Right ventricle myocardium superior (tissue), 1 donor: ENCODE data around the gene MFSD6. TPM values are rescaled to one million over a fixed set of nuclear protein-coding genes. Genes with fewer than 3 reads are reported as not detected.

Source experiments
- ATAC-seq: fragments of 200-7000 bp; cut with Tn5 transposase; one replicate; pipeline ENCODE4 v1.9.1; 2020; ENCODE audit warnings: mild to moderate bottlenecking; ENCODE audit not compliant: poor library complexity
- DNase-seq: peaks from one replicate; pipeline ENCODE4 v3.0.0-alpha.2; 2020
- intact Hi-C: fragments of 100-400 bp; cut with DNase I; formaldehyde crosslinking; loops from one replicate; pipeline ENCODE4 v1.11.2; 2022
- total RNA-seq: library from RNA; stranded (reverse); fragmentation: NEBNext Ultra II Directional; extraction: Animal tissue kit (Norgen Biotek cat#: 25700); gene quantifications from one replicate; pipeline ENCODE4 v1.2.1, GENCODE V29; 2021
- donor health status: DM: no; HTN: yes; CAD: no; lungs with severe emphysema.

The MFSD6 gene
- total RNA-seq, 1 donor from 2014 or later = 21.8 TPM

DNA sequence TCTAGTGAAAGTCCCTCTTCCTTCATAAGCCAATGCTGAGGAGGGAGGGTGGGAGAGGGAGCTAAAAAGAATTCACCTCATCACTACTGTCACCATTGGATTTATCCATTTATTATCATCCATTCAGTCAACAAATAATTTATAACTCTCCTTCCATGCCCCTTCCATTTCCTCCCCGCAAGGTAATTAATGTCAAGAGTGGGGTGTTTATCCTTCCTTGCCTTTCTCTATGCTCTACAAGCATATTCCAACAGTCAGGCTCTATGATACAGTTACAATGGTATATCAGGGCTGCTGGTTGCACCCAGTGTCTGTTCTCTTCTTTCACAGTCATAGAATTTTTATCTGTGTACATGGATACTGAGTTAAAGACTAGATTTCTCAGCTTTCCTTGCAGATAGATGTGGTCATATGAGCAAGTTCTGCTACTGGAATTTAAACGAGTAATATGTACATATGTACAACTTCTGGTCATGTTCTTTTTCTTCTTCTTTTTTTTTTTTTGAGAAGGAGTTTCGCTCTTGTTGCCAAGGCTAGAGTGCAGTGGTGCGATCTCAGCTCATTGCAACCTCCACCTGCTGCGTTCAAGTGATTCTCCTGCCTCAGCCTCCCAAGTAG is 5.1 kb upstream of the MFSD6 start:
- intact Hi-C loops = no loop called here
- ATAC-seq (no peak), DNase-seq (no peak)

DNA sequence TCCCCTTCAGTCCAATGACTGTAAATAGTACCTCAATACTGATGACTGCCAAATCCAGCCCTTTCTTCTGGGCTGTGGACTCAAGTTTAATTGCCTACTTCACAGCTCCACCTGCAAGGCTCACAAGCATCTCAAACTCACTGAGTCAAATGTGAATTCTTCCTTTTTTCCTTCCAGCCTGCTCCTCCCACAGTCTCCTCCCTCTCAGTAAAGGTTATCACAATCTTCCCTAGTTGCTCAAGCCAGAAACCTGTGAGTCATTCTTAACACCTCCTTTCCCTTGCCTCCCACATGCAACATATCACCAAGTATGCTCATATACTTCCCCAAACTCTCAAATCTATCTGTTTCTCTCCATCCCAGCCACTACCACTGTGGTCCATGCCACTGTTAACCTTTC is 3.7 kb upstream of the MFSD6 start:
- no peak for DNase-seq
- intact Hi-C loops = no loop called here
- no peak for ATAC-seq

DNA sequence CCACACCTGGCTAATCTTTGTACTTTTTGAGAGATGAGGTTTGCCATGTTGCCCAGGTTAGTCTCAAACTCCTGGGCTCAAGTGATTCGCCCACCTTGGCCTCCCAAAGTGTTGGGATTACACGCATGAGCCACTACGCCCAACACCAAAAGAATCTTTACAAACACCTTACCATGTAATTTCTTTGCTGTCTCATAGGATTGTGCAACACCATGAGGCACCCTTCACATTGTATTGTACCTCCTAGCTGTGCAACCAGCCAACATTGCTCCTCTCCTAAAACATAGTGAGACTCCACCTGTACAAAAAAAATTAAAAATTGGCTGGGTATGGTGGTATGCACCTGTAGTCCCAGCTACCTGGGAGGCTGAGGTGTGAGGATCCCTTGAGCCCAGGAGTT is 3.1 kb upstream of the MFSD6 start:
- ATAC-seq (no peak), DNase-seq (no peak)
- intact Hi-C loops = no loop called here

DNA sequence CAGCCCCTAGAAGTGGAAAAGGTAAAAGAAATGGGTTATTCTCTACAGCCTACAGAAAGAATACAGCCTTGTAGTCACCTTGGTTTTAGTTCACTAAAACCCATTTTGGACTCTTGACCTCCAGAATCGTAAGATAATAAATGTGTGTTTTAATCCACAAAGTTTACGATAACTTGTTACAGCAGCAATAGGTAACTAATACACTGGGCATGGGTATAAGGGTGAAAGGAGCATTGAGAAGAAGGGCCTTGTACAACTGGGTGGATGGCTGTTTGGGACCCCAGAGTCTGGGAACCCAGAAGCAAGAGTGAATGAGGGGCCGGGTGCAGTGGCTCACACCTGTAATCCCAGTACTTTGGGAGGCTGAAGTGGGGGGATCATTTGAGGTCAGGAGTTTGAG is 2.2 kb upstream of the MFSD6 start:
- no peak for DNase-seq
- intact Hi-C loops = no loop called here
- ATAC-seq = no peak

DNA sequence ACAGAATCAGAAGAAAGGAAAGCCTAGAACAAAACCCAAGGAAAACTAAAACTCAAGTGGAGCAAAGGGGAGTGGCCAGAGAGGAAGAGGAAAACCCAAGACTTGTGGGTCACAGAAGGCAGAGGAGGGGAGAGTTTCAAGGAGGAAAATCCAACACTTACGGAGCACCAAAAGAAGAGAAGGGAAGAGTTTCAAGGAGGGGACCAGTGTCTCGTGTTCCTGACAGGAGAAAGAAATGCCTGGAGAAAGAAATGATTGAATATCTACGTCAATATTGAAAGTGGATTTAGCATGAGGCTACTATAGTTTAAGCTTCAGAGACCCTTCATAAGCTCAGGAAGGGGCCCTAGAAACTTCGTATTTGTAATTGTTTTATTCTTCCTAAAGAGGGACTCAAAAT is 1.4 kb upstream of the MFSD6 start:
- DNase-seq (no peak), ATAC-seq (no peak)
- intact Hi-C loops = no loop called here

DNA sequence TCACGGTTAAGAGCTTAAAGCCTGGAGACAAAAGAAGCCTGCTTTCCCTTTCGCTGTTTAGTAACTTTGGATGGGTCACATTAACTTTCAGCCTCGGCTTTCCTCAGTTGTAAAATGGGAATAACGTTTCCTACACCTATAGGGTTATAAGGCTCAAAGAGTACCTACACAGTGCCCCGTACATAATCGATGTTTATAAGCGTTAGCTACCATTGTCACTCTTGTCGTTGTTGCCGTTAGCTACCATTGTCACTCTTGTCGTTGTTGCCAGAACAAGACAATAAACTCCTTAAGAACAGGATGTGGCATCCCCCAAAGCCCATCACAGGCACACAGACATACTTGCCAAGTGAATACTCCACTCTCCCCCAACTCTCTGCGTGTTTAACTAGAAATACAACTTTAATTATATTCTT is 901 bp upstream of the MFSD6 start:
- intact Hi-C loops = no loop called here
- ATAC-seq = no peak

DNA sequence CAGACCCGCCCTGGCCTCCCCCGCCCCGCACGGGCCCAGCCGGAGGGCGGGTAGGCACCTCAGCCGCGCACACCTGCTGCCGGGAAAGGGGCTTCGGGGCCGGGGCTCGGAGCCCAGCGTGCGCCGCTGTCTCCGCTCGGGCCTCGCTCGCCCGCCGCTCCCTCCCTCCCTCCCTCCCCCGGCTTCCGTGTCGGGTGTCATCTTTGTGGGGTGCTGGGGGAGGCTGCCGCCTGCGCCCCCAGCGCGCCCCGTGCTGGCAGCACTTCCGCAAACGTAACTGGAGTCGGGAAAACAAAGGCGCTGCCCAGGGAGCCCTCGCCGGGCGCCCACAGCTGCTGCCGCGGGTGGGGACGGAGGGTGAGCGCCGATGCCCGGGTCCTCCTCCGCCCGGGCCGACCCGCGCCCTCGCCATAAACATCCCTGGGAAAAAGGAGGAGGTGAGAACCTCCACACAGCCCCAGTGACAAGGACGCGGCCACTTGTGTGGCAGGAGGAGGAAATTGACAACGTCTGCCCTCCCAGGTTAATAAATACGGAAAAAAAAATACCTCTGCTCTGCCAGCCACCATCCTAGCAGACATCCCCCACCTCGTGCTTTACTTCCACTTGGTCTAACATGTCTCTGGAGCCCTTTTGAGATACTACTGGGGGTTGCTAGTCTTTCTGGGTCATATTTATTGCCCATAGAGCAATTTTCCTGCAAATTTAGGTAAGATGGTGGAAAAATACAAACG is 550 bp downstream of the MFSD6 start:
- DNase-seq (peak; percentile 63), ATAC-seq (peak; percentile 67)
- intact Hi-C loops = no loop called here

More for the DNA sequence above, 901 bp upstream of the MFSD6 start:
- no peak for DNase-seq

DNA sequence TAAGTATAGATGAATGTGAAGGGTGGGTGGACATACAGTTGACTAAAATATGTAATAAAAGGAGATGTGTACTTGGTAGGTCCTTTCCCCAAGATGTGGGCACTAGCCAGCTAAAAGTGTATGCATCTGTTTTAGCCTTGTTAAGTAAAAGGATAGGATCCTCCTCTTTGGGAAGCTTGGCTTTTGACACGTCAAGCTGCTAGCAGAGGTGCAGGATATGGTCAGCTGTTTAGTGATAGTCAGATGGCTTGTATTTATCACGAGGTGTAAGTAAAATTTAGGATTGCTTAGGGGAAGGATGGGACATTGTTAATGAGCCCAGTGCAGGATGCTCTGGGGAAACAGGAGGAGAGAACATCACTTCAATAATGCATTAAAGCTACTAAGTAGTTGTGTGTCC is 1.5 kb downstream of the MFSD6 start:
- DNase-seq = no peak
- no peak for ATAC-seq
- intact Hi-C loops = loop anchor here (10.0 kb wide), 1 partner anchor 55 kb away; no protein-coding TSS in a partner anchor

DNA sequence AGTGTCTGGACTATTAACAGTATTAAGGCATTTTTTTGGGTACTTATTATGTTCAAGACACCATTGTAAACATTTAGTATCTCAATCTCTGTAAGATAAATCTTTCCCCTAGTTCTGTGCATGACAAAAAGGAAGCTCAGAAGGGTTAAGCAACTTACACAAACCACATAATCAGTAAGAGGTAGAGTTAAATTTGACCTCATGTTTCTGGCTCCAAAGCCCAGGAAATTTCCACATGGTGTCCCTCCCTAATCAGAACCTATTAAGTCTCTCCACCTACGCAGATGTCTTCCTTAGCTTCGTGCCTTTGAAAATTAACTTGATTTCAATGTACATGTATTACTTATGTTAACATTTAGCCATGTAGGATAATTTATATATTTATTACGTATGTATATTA is 2.0 kb downstream of the MFSD6 start:
- DNase-seq (no peak), ATAC-seq (no peak)
- intact Hi-C loops = loop anchor here (10.0 kb wide), 1 partner anchor 55 kb away; no protein-coding TSS in a partner anchor

DNA sequence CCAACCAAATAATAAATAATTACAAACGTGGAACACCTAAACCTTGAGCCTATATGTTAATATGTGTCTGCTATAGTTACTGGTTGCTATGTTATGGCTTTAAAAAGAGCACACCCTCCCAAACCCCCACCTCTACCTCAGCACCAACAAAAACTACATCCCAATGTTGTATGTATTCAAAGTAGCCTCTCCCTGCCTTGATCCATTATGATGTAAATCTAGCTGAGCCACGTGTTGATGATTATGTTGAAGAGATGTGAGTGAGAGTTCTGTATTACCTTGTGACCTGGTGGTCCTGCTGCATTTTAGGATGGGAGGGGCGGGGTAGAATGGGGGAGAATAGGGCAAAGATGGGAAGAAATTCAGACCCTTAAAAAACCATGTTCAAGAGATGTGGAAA is 4.8 kb downstream of the MFSD6 start:
- ATAC-seq = no peak
- no peak for DNase-seq
- intact Hi-C loops = loop anchor here (10.0 kb wide), 1 partner anchor 52 kb away; no protein-coding TSS in a partner anchor

DNA sequence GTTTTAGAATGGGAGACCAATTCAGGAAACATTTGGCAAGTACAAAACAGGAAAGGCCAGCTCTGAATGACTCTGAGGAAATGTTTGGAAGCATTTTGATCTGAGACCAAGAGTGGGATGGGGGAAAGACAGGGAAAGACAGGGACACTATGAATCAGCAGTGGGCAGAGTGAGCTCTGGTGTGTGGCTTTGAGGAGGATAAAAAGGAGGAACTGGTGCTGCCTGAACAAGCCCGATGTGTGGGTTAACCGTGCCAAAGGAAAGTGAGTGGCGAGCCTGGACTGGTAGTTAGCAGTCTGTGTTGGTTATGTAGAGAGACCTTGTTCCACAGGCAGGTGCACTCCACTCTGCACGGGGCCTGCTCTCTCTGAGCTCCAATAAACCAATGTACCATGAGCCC is 5.3 kb downstream of the MFSD6 start:
- DNase-seq (no peak), ATAC-seq (no peak)
- intact Hi-C loops = loop anchor here (10.0 kb wide), 1 partner anchor 51 kb away; no protein-coding TSS in a partner anchor

DNA sequence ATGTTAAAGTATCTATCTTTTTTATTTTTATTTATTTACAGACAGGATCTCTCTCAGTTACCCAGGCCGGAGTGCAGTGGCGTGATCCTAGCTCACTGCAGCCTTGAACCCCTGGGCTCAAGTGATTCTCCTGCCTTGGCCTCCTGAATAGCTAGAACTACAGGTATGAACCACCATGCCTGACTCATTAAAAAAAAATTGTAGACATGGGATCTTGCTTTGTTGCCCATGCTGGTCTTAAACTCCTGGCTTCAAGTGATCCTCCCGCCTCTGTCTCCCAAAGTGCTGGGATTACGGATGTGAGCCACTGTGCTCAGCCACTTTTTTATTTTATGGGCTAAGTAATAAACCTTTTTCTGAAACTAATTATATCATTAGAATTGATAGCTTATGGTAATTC is 7.1 kb downstream of the MFSD6 start:
- intact Hi-C loops = loop anchor here (10.0 kb wide), 1 partner anchor 50 kb away; no protein-coding TSS in a partner anchor
- ATAC-seq = no peak
- no peak for DNase-seq

DNA sequence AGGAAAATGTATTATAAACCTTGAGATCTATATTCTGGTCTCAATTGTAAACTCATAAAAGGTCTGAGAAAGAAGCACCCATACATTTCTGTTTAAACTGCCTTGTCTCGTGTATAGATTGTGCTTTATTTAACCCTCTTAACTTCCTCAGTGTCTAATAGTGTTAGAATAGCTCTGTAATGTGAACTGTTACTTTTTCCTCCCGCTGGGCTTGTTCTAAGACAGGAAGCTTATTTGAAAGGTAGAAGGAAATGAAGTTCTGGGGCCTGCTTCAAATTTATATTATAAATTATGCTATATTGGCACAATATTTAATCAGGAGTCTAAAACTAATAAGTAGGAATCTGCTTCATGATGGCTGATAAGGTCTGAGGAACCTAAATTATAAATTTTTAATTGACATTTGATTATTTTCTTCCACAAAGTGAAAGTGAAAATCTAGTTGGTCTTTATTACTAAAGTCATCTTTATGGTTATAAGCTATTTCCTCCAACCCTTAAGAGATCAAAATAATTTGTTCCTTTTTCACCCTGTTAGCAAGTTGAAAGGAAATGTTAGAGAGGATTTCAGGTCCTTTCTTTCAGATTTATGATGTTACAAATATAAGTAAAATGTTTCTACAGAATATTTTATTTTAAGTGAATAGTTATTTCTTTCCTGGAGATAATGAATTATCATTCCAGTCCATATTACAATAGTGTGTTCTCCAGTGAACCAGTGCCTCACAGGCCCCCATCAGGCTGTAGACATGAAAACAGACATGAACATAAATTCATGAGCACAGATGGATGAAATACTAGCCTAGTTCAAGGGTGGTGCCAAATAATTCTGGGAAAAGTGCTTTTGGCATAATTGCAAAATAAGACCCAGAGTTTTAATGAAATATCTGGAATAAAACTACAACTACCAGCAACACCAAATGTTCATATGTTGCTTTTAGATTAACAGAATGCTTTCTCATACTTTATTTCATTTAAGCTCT is 7.9 kb downstream of the MFSD6 start:
- DNase-seq (no peak), ATAC-seq (no peak)
- intact Hi-C loops = loop anchor here (10.0 kb wide), 1 partner anchor 49 kb away; no protein-coding TSS in a partner anchor

DNA sequence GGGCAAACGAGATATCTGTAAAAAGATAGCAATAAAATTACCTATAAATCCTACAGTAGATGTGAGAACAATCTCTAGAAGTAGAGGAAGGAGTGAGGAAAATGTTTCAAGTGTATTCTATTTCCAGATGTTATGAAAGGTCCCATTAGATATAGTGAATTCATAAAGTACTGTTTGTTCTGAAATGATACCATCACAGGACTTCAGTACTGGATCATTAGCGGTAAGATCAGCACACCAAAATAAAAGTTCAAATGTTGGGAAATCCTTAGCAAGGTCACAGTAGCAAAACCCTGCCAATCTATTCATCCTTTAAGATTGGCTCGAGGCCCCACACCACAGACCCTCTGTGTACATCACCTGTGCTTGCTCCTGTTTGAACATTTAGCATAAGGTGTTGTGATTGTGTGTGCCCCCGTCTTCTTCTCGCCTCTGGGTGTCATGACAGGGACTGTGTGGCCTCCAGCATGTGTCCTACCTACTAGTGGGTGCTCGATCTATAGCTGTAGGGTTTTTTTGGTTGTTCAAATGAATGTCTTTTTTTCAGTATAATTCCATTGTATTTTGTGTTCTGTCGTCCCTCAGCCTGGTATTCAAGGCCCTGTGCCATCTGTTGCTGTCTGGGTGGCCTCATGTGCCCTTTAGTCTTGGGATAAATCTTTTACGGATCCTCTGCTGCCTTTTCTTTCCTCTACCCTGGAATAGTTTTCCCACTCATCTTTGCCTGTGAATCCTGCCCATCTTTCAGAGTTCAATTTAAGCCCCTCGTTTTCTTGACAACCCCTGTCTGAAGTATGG is 9.1 kb downstream of the MFSD6 start:
- DNase-seq = no peak
- ATAC-seq = peak; percentile 27
- intact Hi-C loops = loop anchor here (10.0 kb wide), 1 partner anchor 48 kb away; no protein-coding TSS in a partner anchor

DNA sequence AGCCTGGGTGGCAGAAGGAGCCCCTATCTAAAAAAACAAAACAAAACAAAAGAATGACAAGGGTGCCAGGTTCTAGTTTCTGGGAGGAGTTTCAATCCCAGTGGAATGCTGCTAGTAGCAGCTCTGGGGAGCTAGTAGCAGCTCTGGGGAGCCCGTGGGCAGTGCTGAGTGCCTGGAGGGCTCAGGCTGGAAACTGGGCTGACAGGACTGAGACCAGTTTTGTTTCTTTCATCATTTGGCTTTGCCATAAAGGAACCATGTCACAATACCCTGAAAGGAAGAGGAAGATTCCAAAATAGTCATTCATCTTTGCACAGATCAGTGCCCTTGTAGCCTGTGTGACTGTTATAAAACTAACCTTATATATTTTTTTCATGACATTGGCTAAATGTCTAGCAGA is 10.6 kb downstream of the MFSD6 start:
- intact Hi-C loops = loop anchor here (10.0 kb wide), 1 partner anchor 46 kb away; no protein-coding TSS in a partner anchor
- no peak for ATAC-seq
- DNase-seq = no peak

DNA sequence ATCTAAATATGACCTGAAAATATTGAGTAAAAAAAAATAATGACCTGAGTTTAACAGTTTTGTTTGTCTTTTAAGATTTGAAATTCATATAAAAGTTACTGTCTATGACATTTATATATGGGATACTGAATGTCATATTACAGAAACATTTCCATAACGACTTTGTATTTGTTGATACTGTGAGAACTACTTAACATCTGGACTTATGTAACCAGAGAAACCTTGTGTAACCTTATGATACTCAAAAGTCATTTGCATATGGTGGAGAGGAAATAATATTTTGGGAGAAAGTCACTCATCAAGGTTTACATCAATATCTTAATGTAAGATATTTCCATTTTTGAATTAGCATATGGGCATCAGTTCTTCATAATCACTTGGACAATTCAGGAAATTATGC is 12.6 kb downstream of the MFSD6 start:
- DNase-seq = no peak
- intact Hi-C loops = no loop called here
- no peak for ATAC-seq

DNA sequence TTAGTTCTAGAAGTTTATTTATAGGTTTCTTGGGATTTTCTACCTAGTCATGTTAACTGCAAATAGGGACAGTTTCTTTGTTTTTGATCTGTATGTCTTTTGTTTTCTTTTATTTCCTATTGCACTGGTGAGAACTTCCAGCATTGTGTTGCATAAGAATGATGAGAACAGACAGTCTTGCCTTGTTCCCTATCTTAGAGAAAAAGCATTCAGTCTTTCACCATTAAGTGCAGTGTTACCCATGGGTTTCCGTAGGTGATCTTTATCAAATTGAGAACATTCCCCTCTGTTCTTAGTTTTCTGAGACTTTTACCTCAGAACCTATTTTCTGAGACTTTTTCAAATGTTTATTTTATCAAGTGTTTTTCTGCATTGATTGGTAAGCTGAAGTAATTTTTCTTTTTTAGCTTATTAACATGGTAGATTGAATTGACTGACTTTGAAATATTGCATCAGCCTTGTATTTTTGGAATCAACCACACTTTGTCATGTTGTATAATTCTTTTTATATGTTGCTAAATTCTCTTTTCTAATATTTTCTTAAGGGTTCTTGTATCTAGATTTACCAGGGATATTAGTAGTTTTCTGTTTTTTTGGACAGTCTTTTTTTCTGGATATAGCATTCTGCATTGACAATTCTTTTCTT is 17.2 kb downstream of the MFSD6 start:
- DNase-seq (no peak), ATAC-seq (no peak)
- intact Hi-C loops = no loop called here
